ENCODE results near the gene ALDH18A1. TPM values are rescaled to one million over a fixed set of nuclear protein-coding genes. Genes with fewer than 3 reads are reported as not detected.

ALDH18A1 gene
- total RNA-seq, 1 donor from 2014 or later = 70.2 TPM

DNA sequence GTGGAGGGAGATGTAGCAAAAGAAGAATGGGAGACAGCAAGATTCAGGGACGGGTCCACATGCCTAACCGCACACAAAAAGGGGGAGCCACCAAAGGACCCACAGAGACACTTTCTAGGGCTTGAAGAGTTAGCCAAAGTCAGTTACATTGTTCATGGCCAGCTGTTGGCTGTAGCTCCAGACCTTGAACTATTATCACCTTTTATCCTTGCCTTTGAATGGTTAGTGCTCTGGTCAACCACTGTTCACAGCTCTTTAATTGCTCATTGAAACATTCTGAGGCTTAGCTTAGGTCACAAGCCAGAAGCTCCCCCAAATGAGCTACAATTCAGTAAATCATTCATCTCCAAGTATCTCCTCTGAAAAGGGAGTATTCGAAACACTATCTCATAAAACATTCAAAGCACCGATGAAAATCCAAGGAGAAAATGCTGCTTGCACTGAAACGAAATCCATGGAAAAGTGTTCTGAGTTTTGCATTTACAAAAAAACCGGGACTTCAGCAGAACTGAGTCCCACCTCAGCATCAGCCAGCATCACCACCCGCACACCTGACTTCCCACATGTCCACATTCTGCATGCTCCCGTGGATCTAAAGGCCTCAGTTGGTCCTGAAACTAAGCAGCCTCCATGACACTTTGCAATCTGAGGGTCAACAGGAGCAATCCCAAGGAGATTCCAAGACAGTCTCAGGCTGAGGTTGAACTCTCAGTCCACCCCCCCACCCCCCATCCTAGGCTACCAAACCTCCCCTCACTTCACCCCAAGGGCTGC is 99.3 kb downstream of the ALDH18A1 start:
- no peak for DNase-seq (ENCODE audit: low read depth in 2 of 2)

Other genes with a start within 250 kb of the ALDH18A1 start
- gene SORBS1, start 95.3 kb downstream of the ALDH18A1 start, total RNA-seq = 0.77 and 2.4 TPM in 2 replicates
- gene TCTN3, start 37.2 kb upstream of the ALDH18A1 start, total RNA-seq = 39.7 and 57.0 TPM in 2 replicates
- gene ENTPD1, start 99.5 kb upstream of the ALDH18A1 start, total RNA-seq = 5.3 and 6.2 TPM in 2 replicates